GM10266 (cell line): ENCODE data around the gene PARN.
A peak's percentile ranks its signal among the peaks of the same experiment; 100 is the strongest.
"Not testable (repeated sequence)": the region's sequence is repeated elsewhere in the genome, so short reads cannot be mapped to it uniquely, and the experiment has no call there.

Experiments used
- DNase-seq: peaks from one replicate; pipeline ENCODE4 v3.0.0; 2012; ENCODE audit errors: extremely low spot score
- CTCF ChIP-seq: IDR thresholded peaks from 2 replicates; pipeline ENCODE4 v1.5.1; 2012; ENCODE audit warnings: mild to moderate bottlenecking, low read depth; ENCODE audit not compliant: control insufficient read depth, insufficient read depth; ENCODE audit errors: missing control alignments

PARN gene

GRCh38 chr16:14449334-14449733 lies 180.7 kb downstream of the PARN start:
- no peak for DNase-seq
- no peak for TF ChIP-seq CTCF

- TF ChIP-seq CTCF, result no peak
- no peak for DNase-seq
These were observed 181.2 kb downstream of the PARN start for GRCh38 chr16:14448879-14449278.

- TF ChIP-seq CTCF, result no peak
- DNase-seq, result no peak
These were observed 182.3 kb downstream of the PARN start for GRCh38 chr16:14447783-14448182.

GRCh38 chr16:14446796-14447195 lies 183.3 kb downstream of the PARN start:
- TF ChIP-seq CTCF, result no peak
- no peak for DNase-seq

GRCh38 chr16:14445937-14446715 lies 183.9 kb downstream of the PARN start:
- TF ChIP-seq CTCF, result no peak
- no peak for DNase-seq

- no peak for DNase-seq
- peak; percentile 4 for TF ChIP-seq CTCF
These were observed 184.9 kb downstream of the PARN start for GRCh38 chr16:14444979-14445810.

- DNase-seq, result not testable (repeated sequence)
These were observed 188.5 kb downstream of the PARN start for GRCh38 chr16:14441533-14441932.
